Heart left ventricle (tissue), 16 donors: Measurements from ENCODE around the gene PCED1A. TPM values are rescaled to one million over a fixed set of nuclear protein-coding genes. Genes with fewer than 3 reads are reported as not detected.

Experiments
- ATAC-seq, 4 donors: fragments of 200-7000 bp; cut with Tn5 transposase; one replicate each; pipeline ENCODE4 v1.9.1; 2020 to 2022; ENCODE audit warnings: moderate library complexity in 4 of 4, mild to moderate bottlenecking in 3 of 4, moderate number of reproducible peaks in 1 of 4
- DNase-seq, 5 donors: peaks; one replicate each; pipeline ENCODE4 v3.0.0-alpha.2; 2020
- H3K27ac ChIP-seq, 12 donors: fragments of 200-600 bp; sonication (generic) in 4 of 12; one replicate each; pipeline versions ENCODE4 v1.5.0 to v1.8.0; 2016 to 2022; ENCODE audit warnings: mild to moderate bottlenecking in 2 of 12
- H3K27me3 ChIP-seq, 9 donors: fragments of 200-600 bp; sonication (generic) in 2 of 9; one replicate each; pipeline versions ENCODE4 v1.5.1 to v1.8.0; 2016 to 2022; ENCODE audit warnings: mild to moderate bottlenecking in 3 of 9
- H3K36me3 ChIP-seq, 9 donors: fragments of 200-600 bp; sonication (generic) in 2 of 9; one replicate each; pipeline versions ENCODE4 v1.5.0 to v1.8.0; 2018 to 2022; ENCODE audit warnings: mild to moderate bottlenecking in 2 of 9
- H3K4me1 ChIP-seq, 12 donors: fragments of 200-600 bp; sonication (generic) in 4 of 12; one replicate each; pipeline versions ENCODE4 v1.5.0 to v1.8.0; 2016 to 2022; ENCODE audit warnings: mild to moderate bottlenecking in 3 of 12
- H3K4me3 ChIP-seq, 12 donors: fragments of 200-600 bp; sonication (generic) in 4 of 12; one replicate each; pipeline versions ENCODE4 v1.5.0 to v1.8.0; 2017 to 2022; ENCODE audit warnings: mild to moderate bottlenecking in 9 of 12, moderate library complexity in 4 of 12
- H3K9me3 ChIP-seq, 12 donors: fragments of 200-600 bp; sonication (generic) in 4 of 12; one replicate each; pipeline versions ENCODE4 v1.5.0 to v1.8.0; 2016 to 2022; ENCODE audit warnings: mild to moderate bottlenecking in 1 of 12
- POLR2A ChIP-seq, 2 donors: fragments of 450-650 bp; IDR thresholded peaks; one replicate each; pipeline ENCODE4 v1.6.1; 2017; ENCODE audit warnings: antibody characterized with exemption in 2 of 2, mild to moderate bottlenecking in 2 of 2, moderate library complexity in 2 of 2
- WGBS, 4 donors: extraction: QIAGEN DNeasy Blood & Tissue Kit in 2 of 4; methylation state at CpG; one replicate each; pipeline versions ENCODE4 v1.1.5 to v1.1.7; 2013 to 2018; 5-methylcytosine and 5-hydroxymethylcytosine counted together
- intact Hi-C, 10 donors: fragments of 100-400 bp; cut with DNase I; formaldehyde crosslinking; loops; one replicate each; pipeline versions ENCODE4 v1.11.1 to v1.14.2; 2022
- polyA plus RNA-seq, 2 donors: library from polyadenylated mRNA; stranded (reverse); fragments of 200-250 nt; gene quantifications; one replicate each; pipeline ENCODE4 v1.2.3, GENCODE V29; 2013
- total RNA-seq, 9 donors: library from RNA; depleted of rRNA in 2 of 9; stranded (reverse); fragments of >200 nt in 2 of 9; fragmentation: NEBNext Ultra II Directional in 3 of 9; extraction: Animal tissue kit (Norgen Biotek cat#: 25700) in 3 of 9; gene quantifications; one replicate each; pipeline versions ENCODE4 v1.1.0 to v1.2.4, GENCODE V29; 2016 to 2023
- TF ChIP-seq, protein P1 (sequence below), 12 donors: fragments of 200-600 bp; sonication (generic) in 4 of 12; IDR thresholded peaks; one replicate each; pipeline versions ENCODE4 v1.5.0 to v1.8.0; 2018 to 2022; ENCODE audit warnings: antibody characterized with exemption in 12 of 12, mild to moderate bottlenecking in 5 of 12
- donor health status: ischemic (EF 13 %, LVEDD 7.1; RV severe dilation, severe dysfunction).
- donor health status: healthy with polysubstance abuse.
- donor health status: DM: no; HTN: yes; CAD: no.
- donor health status: DM: no; HTN: no; CAD: no.
- donor health status: ischemic (EF 25% LVEDD 6.9; RV normal size, moderate dysfunction).
- donor health status: ischemic (EF 25% LVEDD 5.7; RV mildly dilated, moderate dysfunction).
- donor health status: healthy.
- donor health status: DM: yes; HTN: yes; CAD: no.
- donor health status: ischemic (EF 35%, LVEDD 5.7; RV mildly dilated, moderate dysfunction).
- donor health status: nonischemic (EF 11% LVEDD 7.7; RV severe dilation, severe dysfunction).
- donor health status: DM: yes; HTN: yes; CAD: no.
- donor health status: PGD.
- donor health status: ischemic (EF 29% LVEDD 5.4; RV normal size, mild dysfunction).
- donor health status: nonischemic (EF 23%, LVEDD 6.1; RV moderate dilation, normal function).

Gene PCED1A
- total and polyA plus RNA-seq, 11 donors: 5.0 to 20.7 (median 7.0) TPM

DNA sequence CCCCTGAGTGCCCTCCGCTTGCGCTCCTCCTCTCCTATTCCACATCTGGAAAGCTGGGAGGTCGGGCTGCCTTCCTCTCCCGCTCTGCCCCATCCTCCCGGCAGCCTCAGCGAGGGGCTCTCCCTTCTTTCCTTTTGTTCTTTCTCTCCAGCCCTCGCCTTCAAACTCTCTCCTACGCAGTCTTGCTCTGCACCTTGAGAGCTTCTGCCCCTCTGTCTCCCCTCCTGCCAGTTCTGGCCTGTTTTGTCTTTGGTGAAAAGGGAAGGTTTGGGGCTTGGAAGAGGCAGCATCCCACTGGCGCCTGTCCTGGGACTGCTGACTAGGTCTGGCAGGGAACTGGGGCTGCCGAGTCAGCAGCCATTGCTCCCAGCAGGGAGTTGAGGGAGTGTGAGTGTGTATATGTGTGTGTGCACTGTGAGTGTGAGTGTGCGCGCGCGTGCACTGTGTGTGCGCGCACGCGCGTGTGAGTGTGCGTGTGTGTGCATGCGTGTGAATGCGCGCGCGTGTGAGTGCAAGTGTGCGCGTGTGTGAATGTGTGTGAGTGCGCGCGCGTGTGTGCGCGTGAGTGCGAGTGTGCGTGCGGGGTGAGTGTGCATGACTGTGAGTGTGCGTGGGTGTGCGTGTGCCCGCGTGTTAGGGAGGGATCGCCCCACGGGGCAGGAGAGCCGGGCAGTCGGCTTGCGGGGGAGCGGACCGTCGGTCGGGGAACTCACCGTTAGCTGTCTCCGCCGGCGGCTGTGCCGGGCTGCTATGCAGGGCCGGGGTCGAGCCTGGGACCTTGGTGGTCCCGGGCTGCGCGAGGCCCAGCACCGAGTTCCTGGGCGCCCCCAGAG lies 40.6 kb downstream of the PCED1A start:
- ATAC-seq (peak in 3 of 4 donors; percentile 22 to 49 (median 35)), DNase-seq (no peak)
- Histone ChIP-seq H3K9me3 (peaks cover 0 to 5% (median 0%) of the 10 kb centered on the region in 12 donors), H3K4me3 (peak overlapping the region in 10 of 12 donors; percentile 3 to 50 (median 33)), H3K36me3 (no peaks in the 10 kb centered on the region), H3K27me3 (peaks cover 26 to 96% (median 71%) of the 10 kb centered on the region in 9 donors), H3K4me1 (peaks cover 0 to 23% (median 0%) of the 10 kb centered on the region in 12 donors), H3K27ac (no peak overlapping the region)
- TF ChIP-seq, protein P1, sequence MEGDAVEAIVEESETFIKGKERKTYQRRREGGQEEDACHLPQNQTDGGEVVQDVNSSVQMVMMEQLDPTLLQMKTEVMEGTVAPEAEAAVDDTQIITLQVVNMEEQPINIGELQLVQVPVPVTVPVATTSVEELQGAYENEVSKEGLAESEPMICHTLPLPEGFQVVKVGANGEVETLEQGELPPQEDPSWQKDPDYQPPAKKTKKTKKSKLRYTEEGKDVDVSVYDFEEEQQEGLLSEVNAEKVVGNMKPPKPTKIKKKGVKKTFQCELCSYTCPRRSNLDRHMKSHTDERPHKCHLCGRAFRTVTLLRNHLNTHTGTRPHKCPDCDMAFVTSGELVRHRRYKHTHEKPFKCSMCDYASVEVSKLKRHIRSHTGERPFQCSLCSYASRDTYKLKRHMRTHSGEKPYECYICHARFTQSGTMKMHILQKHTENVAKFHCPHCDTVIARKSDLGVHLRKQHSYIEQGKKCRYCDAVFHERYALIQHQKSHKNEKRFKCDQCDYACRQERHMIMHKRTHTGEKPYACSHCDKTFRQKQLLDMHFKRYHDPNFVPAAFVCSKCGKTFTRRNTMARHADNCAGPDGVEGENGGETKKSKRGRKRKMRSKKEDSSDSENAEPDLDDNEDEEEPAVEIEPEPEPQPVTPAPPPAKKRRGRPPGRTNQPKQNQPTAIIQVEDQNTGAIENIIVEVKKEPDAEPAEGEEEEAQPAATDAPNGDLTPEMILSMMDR (IDR thresholded peaks at IDR 0.05): no peak
- no peak for TF ChIP-seq POLR2A (IDR thresholded peaks at IDR 0.05)
- WGBS, 4 donors: 2 to 6% (median 3%) methylated on average over 43 to 61 of the region's 61 CpGs
- intact Hi-C loops: no loop called here

DNA sequence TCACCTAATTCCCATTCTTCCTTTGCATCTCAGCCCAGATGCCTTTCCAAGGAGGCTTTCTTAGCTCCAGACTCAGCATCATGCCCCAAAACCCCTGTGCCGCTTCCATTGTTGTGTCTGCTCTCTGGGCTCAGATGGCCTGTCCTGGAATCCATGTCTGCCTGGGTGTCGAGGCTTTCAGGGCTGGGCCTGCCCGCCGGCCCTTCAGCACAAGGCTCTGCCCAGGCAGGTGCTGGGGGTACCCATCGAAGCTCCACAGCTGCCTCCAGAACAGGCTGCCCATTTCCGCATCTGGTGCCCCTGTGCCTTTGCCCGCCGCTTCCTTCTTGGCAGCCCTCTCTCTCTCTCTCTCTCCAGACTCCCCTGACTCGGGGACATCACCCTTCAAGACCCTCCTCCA lies 41.2 kb downstream of the PCED1A start:
- Histone ChIP-seq H3K27me3 (peaks cover 25 to 90% (median 67%) of the 10 kb centered on the region in 9 donors), H3K4me1 (peaks cover 0 to 23% (median 0%) of the 10 kb centered on the region in 12 donors), H3K36me3 (no peaks in the 10 kb centered on the region), H3K9me3 (peaks cover 0 to 5% (median 0%) of the 10 kb centered on the region in 12 donors), H3K4me3 (peak overlapping the region in 6 of 12 donors; percentile 20 to 50 (median 40)), H3K27ac (no peak overlapping the region)
- intact Hi-C loops: no loop called here
- ATAC-seq: no peak
- 56 to 65% (median 65%) methylated on average over 9 of the region's 9 CpGs for WGBS, 4 donors
- no peak for TF ChIP-seq POLR2A (IDR thresholded peaks at IDR 0.05)
- TF ChIP-seq, protein P1 (IDR thresholded peaks at IDR 0.05): no peak
- DNase-seq: no peak

DNA sequence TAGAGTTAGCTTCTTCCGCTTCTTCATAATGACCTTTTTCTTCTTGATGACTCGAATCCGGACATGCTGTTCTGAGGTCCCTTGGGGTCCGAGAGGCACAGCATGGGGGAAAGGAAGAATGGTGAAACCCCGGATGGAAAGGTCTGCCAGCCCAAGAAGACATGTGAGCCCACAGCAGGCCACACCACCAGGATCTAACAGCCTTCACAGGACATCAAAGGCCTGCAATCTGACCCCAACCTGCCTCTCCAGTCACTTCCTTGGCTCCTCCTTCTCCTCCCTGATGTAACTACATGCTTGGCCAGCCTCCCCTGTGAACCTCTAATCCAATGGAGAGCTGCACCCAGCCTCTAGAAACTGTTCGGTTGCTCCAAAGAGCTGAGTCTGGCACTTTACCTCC lies 41.6 kb downstream of the PCED1A start:
- H3K27me3 ChIP-seq: peaks cover 25 to 89% (median 62%) of the 10 kb centered on the region in 9 donors
- no peak for ATAC-seq
- H3K27ac ChIP-seq: no peak overlapping the region
- intact Hi-C loops: no loop called here
- no peak for DNase-seq
- no peaks in the 10 kb centered on the region for H3K36me3 ChIP-seq
- H3K4me3 ChIP-seq: no peak overlapping the region
- WGBS, 4 donors: 69 to 81% (median 76%) methylated on average over 6 of the region's 6 CpGs
- H3K9me3 ChIP-seq: peaks cover 0 to 5% (median 0%) of the 10 kb centered on the region in 12 donors
- TF ChIP-seq POLR2A (IDR thresholded peaks at IDR 0.05): no peak
- TF ChIP-seq, protein P1 (IDR thresholded peaks at IDR 0.05): no peak
- H3K4me1 ChIP-seq: peaks cover 0 to 23% (median 0%) of the 10 kb centered on the region in 12 donors

DNA sequence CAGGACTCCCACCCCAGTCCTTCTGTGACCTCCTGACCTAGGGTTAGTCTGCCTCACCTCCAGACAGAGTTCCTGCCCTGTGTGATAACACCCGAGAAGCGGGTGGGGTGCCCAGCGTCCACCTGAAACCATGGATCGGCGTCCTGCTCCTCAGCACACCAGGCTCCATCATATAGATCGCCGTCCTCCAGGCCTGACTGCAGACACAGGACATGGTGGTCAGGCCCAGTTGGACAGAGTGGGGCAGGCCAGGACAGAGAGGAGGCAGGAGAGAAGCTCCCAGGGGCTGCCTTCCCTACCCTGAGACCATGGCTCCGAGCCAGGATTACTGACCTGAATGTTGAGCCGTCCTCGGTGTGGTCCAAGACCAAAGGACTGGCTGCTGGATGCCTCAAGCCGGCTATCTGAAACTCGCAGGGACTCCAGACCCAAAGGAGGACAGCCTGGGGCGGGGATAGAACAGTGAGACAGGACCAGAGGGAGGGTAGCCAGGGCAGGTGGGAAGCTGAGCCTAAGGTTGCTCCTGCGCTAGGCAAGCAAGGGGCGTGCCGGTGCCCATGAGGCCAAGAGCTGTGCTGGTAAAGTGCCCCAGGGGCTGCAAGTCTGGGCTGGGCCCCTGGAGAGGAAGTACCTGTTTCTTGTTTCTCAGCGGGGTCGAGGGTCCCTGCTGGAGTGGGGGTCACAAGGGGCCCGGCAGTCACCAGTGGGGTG lies 42.2 kb downstream of the PCED1A start:
- peaks cover 25 to 89% (median 60%) of the 10 kb centered on the region in 9 donors for H3K27me3 ChIP-seq
- no peaks in the 10 kb centered on the region for H3K36me3 ChIP-seq
- ATAC-seq (no peak), DNase-seq (no peak)
- H3K9me3 ChIP-seq: peaks cover 0 to 5% (median 0%) of the 10 kb centered on the region in 12 donors
- 87 to 93% (median 90%) methylated on average over 17 to 19 of the region's 19 CpGs for WGBS, 4 donors
- peaks cover 0 to 23% (median 0%) of the 10 kb centered on the region in 12 donors for H3K4me1 ChIP-seq
- H3K4me3 ChIP-seq: no peak overlapping the region
- intact Hi-C loops: no loop called here
- H3K27ac ChIP-seq: no peak overlapping the region
- TF ChIP-seq POLR2A (IDR thresholded peaks at IDR 0.05): no peak
- TF ChIP-seq, protein P1 (IDR thresholded peaks at IDR 0.05): no peak
